ENCODE measurements around the gene FBXO45.

The FBXO45 gene

GRCh38 chr3:196624067-196624790 lies 55.8 kb downstream of the FBXO45 start:
- DNase-seq (ENCODE audit: insufficient read length, low spot score) (no peak), FAIRE-seq (peak; percentile 87)
- TF ChIP-seq SPI1 (IDR thresholded peaks at IDR 0.05; ENCODE audit: low read depth, low read length) (peak; percentile 87), PAX5 (IDR thresholded peaks at IDR 0.05; ENCODE audit: insufficient read depth, low read length, severe bottlenecking) (no peak), POU2F2 (IDR thresholded peaks at IDR 0.05; ENCODE audit: low read depth, low read length) (peak; percentile 37; the same call in 1 of the 2 replicates), POLR2AphosphoS5 (IDR thresholded peaks at IDR 0.05; ENCODE audit: low read depth, low read length) (no peak)

GRCh38 chr3:196624907-196625306 lies 56.4 kb downstream of the FBXO45 start:
- DNase-seq (ENCODE audit: insufficient read length, low spot score) (no peak), FAIRE-seq (no peak)
- TF ChIP-seq PAX5 (IDR thresholded peaks at IDR 0.05; ENCODE audit: insufficient read depth, low read length, severe bottlenecking), result no peak
- TF ChIP-seq SPI1 (IDR thresholded peaks at IDR 0.05; ENCODE audit: low read depth, low read length), result no peak
- TF ChIP-seq POU2F2 (IDR thresholded peaks at IDR 0.05; ENCODE audit: low read depth, low read length), result no peak
- TF ChIP-seq TAF1 (IDR thresholded peaks at IDR 0.05; ENCODE audit: low read depth, low read length), result no peak
- no peak for TF ChIP-seq POLR2A (IDR thresholded peaks at IDR 0.05; ENCODE audit: low read depth, low read length)
- no peak for TF ChIP-seq POLR2AphosphoS5 (IDR thresholded peaks at IDR 0.05; ENCODE audit: low read depth, low read length)

- TF ChIP-seq SPI1 (IDR thresholded peaks at IDR 0.05; ENCODE audit: low read depth, low read length), result no peak
- no peak for TF ChIP-seq POU2F2 (IDR thresholded peaks at IDR 0.05; ENCODE audit: low read depth, low read length)
- no peak for TF ChIP-seq PAX5 (IDR thresholded peaks at IDR 0.05; ENCODE audit: insufficient read depth, low read length, severe bottlenecking)
- no peak for TF ChIP-seq TAF1 (IDR thresholded peaks at IDR 0.05; ENCODE audit: low read depth, low read length)
- TF ChIP-seq POLR2A (IDR thresholded peaks at IDR 0.05; ENCODE audit: low read depth, low read length), result no peak
- no peak for DNase-seq (ENCODE audit: insufficient read length, low spot score)
- FAIRE-seq, result no peak
Observed at GRCh38 chr3:196625331-196625730, 56.9 kb downstream of the FBXO45 start.

GRCh38 chr3:196627918-196628231 lies 59.4 kb downstream of the FBXO45 start:
- TF ChIP-seq POLR2A (IDR thresholded peaks at IDR 0.05; ENCODE audit: low read depth, low read length), result no peak
- TF ChIP-seq POLR2AphosphoS5 (IDR thresholded peaks at IDR 0.05; ENCODE audit: low read depth, low read length), result no peak
- TF ChIP-seq SPI1 (IDR thresholded peaks at IDR 0.05; ENCODE audit: low read depth, low read length), result no peak
- TF ChIP-seq PAX5 (IDR thresholded peaks at IDR 0.05; ENCODE audit: insufficient read depth, low read length, severe bottlenecking), result no peak
- TF ChIP-seq POU2F2 (IDR thresholded peaks at IDR 0.05; ENCODE audit: low read depth, low read length), result no peak
- TF ChIP-seq TAF1 (IDR thresholded peaks at IDR 0.05; ENCODE audit: low read depth, low read length), result no peak
- FAIRE-seq, result no peak
- no peak for DNase-seq (ENCODE audit: insufficient read length, low spot score)

- FAIRE-seq, result no peak
- no peak for DNase-seq (ENCODE audit: insufficient read length, low spot score)
- TF ChIP-seq TAF1 (IDR thresholded peaks at IDR 0.05; ENCODE audit: low read depth, low read length) (no peak), PAX5 (IDR thresholded peaks at IDR 0.05; ENCODE audit: insufficient read depth, low read length, severe bottlenecking) (no peak), POU2F2 (IDR thresholded peaks at IDR 0.05; ENCODE audit: low read depth, low read length) (no peak), POLR2AphosphoS5 (IDR thresholded peaks at IDR 0.05; ENCODE audit: low read depth, low read length) (no peak), SPI1 (IDR thresholded peaks at IDR 0.05; ENCODE audit: low read depth, low read length) (no peak), POLR2A (IDR thresholded peaks at IDR 0.05; ENCODE audit: low read depth, low read length) (no peak)
Observed at GRCh38 chr3:196629228-196629627, 60.8 kb downstream of the FBXO45 start.

GRCh38 chr3:196631682-196632045 lies 63.2 kb downstream of the FBXO45 start:
- DNase-seq (ENCODE audit: insufficient read length, low spot score), result no peak
- TF ChIP-seq TAF1 (IDR thresholded peaks at IDR 0.05; ENCODE audit: low read depth, low read length) (no peak), PAX5 (IDR thresholded peaks at IDR 0.05; ENCODE audit: insufficient read depth, low read length, severe bottlenecking) (no peak), POU2F2 (IDR thresholded peaks at IDR 0.05; ENCODE audit: low read depth, low read length) (no peak), POLR2A (IDR thresholded peaks at IDR 0.05; ENCODE audit: low read depth, low read length) (no peak), POLR2AphosphoS5 (IDR thresholded peaks at IDR 0.05; ENCODE audit: low read depth, low read length) (no peak), SPI1 (IDR thresholded peaks at IDR 0.05; ENCODE audit: low read depth, low read length) (no peak)
- FAIRE-seq, result no peak

- DNase-seq (ENCODE audit: insufficient read length, low spot score) (peak; percentile 73), FAIRE-seq (peak; percentile 91)
- TF ChIP-seq POU2F2 (IDR thresholded peaks at IDR 0.05; ENCODE audit: low read depth, low read length) (0 out of 2 replicates have a peak, but pooled peaks have one; percentile 14), TAF1 (IDR thresholded peaks at IDR 0.05; ENCODE audit: low read depth, low read length) (peak; percentile 42; the same call in 1 of the 2 replicates), PAX5 (IDR thresholded peaks at IDR 0.05; ENCODE audit: insufficient read depth, low read length, severe bottlenecking) (no peak), SPI1 (IDR thresholded peaks at IDR 0.05; ENCODE audit: low read depth, low read length) (no peak), POLR2A (IDR thresholded peaks at IDR 0.05; ENCODE audit: low read depth, low read length) (peak; percentile 70; the same call in 1 of the 2 replicates), POLR2AphosphoS5 (IDR thresholded peaks at IDR 0.05; ENCODE audit: low read depth, low read length) (peak; percentile 51; the same call in 1 of the 2 replicates)
Observed at GRCh38 chr3:196632046-196632751, 63.7 kb downstream of the FBXO45 start.

- TF ChIP-seq PAX5 (IDR thresholded peaks at IDR 0.05; ENCODE audit: insufficient read depth, low read length, severe bottlenecking) (no peak), POU2F2 (IDR thresholded peaks at IDR 0.05; ENCODE audit: low read depth, low read length) (no peak), TAF1 (IDR thresholded peaks at IDR 0.05; ENCODE audit: low read depth, low read length) (no peak), POLR2AphosphoS5 (IDR thresholded peaks at IDR 0.05; ENCODE audit: low read depth, low read length) (0 out of 2 replicates have a peak, but pooled peaks have one; percentile 20), SPI1 (IDR thresholded peaks at IDR 0.05; ENCODE audit: low read depth, low read length) (no peak)
- no peak for FAIRE-seq
- DNase-seq (ENCODE audit: insufficient read length, low spot score), result no peak
Observed at GRCh38 chr3:196633555-196634151, 65.2 kb downstream of the FBXO45 start.

GRCh38 chr3:196634224-196634623 lies 65.8 kb downstream of the FBXO45 start:
- no peak for FAIRE-seq
- no peak for DNase-seq (ENCODE audit: insufficient read length, low spot score)
- peak; percentile 96 for TF ChIP-seq SPI1 (IDR thresholded peaks at IDR 0.05; ENCODE audit: low read depth, low read length)
- TF ChIP-seq POLR2A (IDR thresholded peaks at IDR 0.05; ENCODE audit: low read depth, low read length), result no peak

Measured in GM12891 (cell line).